H9 (cell line): Measurements from ENCODE around the gene AP2A2. TPM values are rescaled to one million over a fixed set of nuclear protein-coding genes. Genes with fewer than 3 reads are reported as not detected.
A peak's percentile ranks its signal among the peaks of the same experiment; 100 is the strongest.

Experiments used
- DNase-seq: peaks from one replicate; pipeline ENCODE4 v3.0.0-alpha.2; 2017
- H2AFZ ChIP-seq: one replicate; pipeline ENCODE4 v1.6.1; 2013; ENCODE audit warnings: mild to moderate bottlenecking, low read length, control low read depth, moderate library complexity
- H2AK5ac ChIP-seq: 2 replicates; pipeline ENCODE4 v1.6.1; 2013; ENCODE audit warnings: low read length, control low read depth, mixed read lengths; ENCODE audit not compliant: insufficient read length
- H2BK120ac ChIP-seq: one replicate; pipeline ENCODE4 v1.6.1; 2013; ENCODE audit warnings: low read depth, mild to moderate bottlenecking, low read length, control low read depth, inconsistent platforms; ENCODE audit not compliant: poor library complexity, severe bottlenecking
- H2BK12ac ChIP-seq: 2 replicates; pipeline ENCODE4 v1.6.1; 2013; ENCODE audit warnings: low read length, control low read depth, mixed read lengths, low read depth; ENCODE audit not compliant: insufficient read length
- H2BK15ac ChIP-seq: 2 replicates; pipeline ENCODE4 v1.6.1; 2013; ENCODE audit warnings: low read depth, low read length, control low read depth
- H2BK20ac ChIP-seq: one replicate; pipeline ENCODE4 v1.6.1; 2013; ENCODE audit warnings: low read depth, mild to moderate bottlenecking, low read length, control low read depth, inconsistent platforms; ENCODE audit not compliant: poor library complexity, severe bottlenecking
- H2BK5ac ChIP-seq: 2 replicates; pipeline ENCODE4 v1.6.1; 2013; ENCODE audit warnings: low read length, control low read depth, mixed read lengths; ENCODE audit not compliant: insufficient read length
- H3K14ac ChIP-seq: 2 replicates; pipeline ENCODE4 v1.6.1; 2013; ENCODE audit warnings: low read length, control low read depth; ENCODE audit not compliant: insufficient read depth
- H3K18ac ChIP-seq: 2 replicates; pipeline ENCODE4 v1.6.1; 2013; ENCODE audit warnings: low read depth, mild to moderate bottlenecking, mixed read lengths, low read length, control low read depth; ENCODE audit not compliant: insufficient read length
- H3K23ac ChIP-seq: 2 replicates; pipeline ENCODE4 v1.6.1; 2013; ENCODE audit warnings: low read length, control low read depth, mixed read lengths, low read depth; ENCODE audit not compliant: insufficient read length
- H3K23me2 ChIP-seq: 2 replicates; pipeline ENCODE4 v1.6.1; 2013; ENCODE audit warnings: low read depth, mild to moderate bottlenecking, mixed read lengths, low read length, control low read depth; ENCODE audit not compliant: insufficient read length, poor library complexity, severe bottlenecking
- H3K27ac ChIP-seq: 2 replicates; pipeline ENCODE4 v1.5.1; 2013; ENCODE audit warnings: low read length, control low read depth, mixed read lengths, low read depth; ENCODE audit not compliant: insufficient read length
- H3K27me3 ChIP-seq: 2 replicates; pipeline ENCODE4 v1.6.1; 2013; ENCODE audit warnings: low read length, control low read depth, inconsistent platforms; ENCODE audit not compliant: insufficient read depth
- H3K4ac ChIP-seq: 2 replicates; pipeline ENCODE4 v1.6.1; 2013; ENCODE audit warnings: low read depth, mild to moderate bottlenecking, control low read depth, inconsistent platforms, low read length, moderate library complexity
- H3K4me1 ChIP-seq: 2 replicates; pipeline ENCODE4 v1.6.1; 2013; ENCODE audit warnings: low read length, control low read depth, inconsistent platforms; ENCODE audit not compliant: insufficient read depth
- H3K4me2 ChIP-seq: 2 replicates; pipeline ENCODE4 v1.6.1; 2013; ENCODE audit warnings: low read length, control low read depth, mixed read lengths; ENCODE audit not compliant: insufficient read length, insufficient read depth
- H3K56ac ChIP-seq: 2 replicates; pipeline ENCODE4 v1.6.1; 2013; ENCODE audit warnings: low read depth, mild to moderate bottlenecking, mixed read lengths, low read length, control low read depth; ENCODE audit not compliant: insufficient read length
- H3K79me1 ChIP-seq: 2 replicates; pipeline ENCODE4 v1.6.1; 2013; ENCODE audit warnings: low read depth, mild to moderate bottlenecking, moderate library complexity, low read length, control low read depth, inconsistent platforms; ENCODE audit not compliant: insufficient read depth, poor library complexity, severe bottlenecking
- H3K79me2 ChIP-seq: 2 replicates; pipeline ENCODE4 v1.6.1; 2013; ENCODE audit warnings: low read length, control low read depth, inconsistent platforms; ENCODE audit not compliant: insufficient read depth
- H3K9ac ChIP-seq: 2 replicates; pipeline ENCODE4 v1.6.1; 2013; ENCODE audit warnings: low read length, control low read depth, mixed read lengths; ENCODE audit not compliant: insufficient read length; ENCODE audit errors: extremely low read depth
- H3K9me3 ChIP-seq: one replicate; pipeline ENCODE4 v1.6.1; 2013; ENCODE audit warnings: low read depth, low read length, inconsistent platforms; ENCODE audit not compliant: control insufficient read depth
- H3T11ph ChIP-seq: one replicate; pipeline ENCODE4 v1.6.1; 2013; ENCODE audit warnings: mild to moderate bottlenecking, low read length, control low read depth, inconsistent platforms
- H4K20me1 ChIP-seq: one replicate; pipeline ENCODE4 v1.6.1; 2013; ENCODE audit not compliant: control insufficient read depth, insufficient read length, insufficient read depth
- H4K5ac ChIP-seq: 2 replicates; pipeline ENCODE4 v1.6.1; 2013; ENCODE audit warnings: low read depth, mild to moderate bottlenecking, mixed read lengths, low read length, control low read depth; ENCODE audit not compliant: insufficient read length
- H4K8ac ChIP-seq: replicated peaks from 2 replicates; pipeline ENCODE4 v1.6.1; 2013; ENCODE audit warnings: low read length, control low read depth, mixed read lengths, low read depth; ENCODE audit not compliant: insufficient read length
- H4K91ac ChIP-seq: 2 replicates; pipeline ENCODE4 v1.6.1; 2013; ENCODE audit warnings: low read depth, mild to moderate bottlenecking, moderate library complexity, mixed read lengths, low read length, control low read depth; ENCODE audit not compliant: insufficient read length
- H3K27ac Mint-ChIP-seq, 3 experiments: 2 replicates in 2 of 3; 3 replicates in 1 of 3; pipeline ENCODE4 v1.8.0; 2020 to 2021; ENCODE audit warnings: mixed read lengths in 3 of 3, mild to moderate bottlenecking in 1 of 3, moderate library complexity in 1 of 3
- H3K27me3 Mint-ChIP-seq: 2 replicates; pipeline ENCODE4 v1.8.0; 2021; ENCODE audit warnings: low read depth, mild to moderate bottlenecking, moderate library complexity, mixed read lengths
- H3K36me3 Mint-ChIP-seq, 3 experiments: 2 replicates in 2 of 3; 3 replicates in 1 of 3; pipeline ENCODE4 v1.8.0; 2020 to 2021; ENCODE audit warnings: low read depth in 3 of 3, mixed read lengths in 3 of 3; ENCODE audit not compliant: insufficient read depth in 1 of 3
- H3K4me1 Mint-ChIP-seq, 2 experiments: 2 replicates each; pipeline ENCODE4 v1.8.0; 2020; ENCODE audit warnings: mixed read lengths in 2 of 2
- H3K4me3 Mint-ChIP-seq, 2 experiments: 2 replicates in 1 of 2; 3 replicates in 1 of 2; pipeline ENCODE4 v1.8.0; 2020 to 2021; ENCODE audit warnings: mild to moderate bottlenecking in 2 of 2, mixed read lengths in 2 of 2, moderate library complexity in 1 of 2
- H3K9me3 Mint-ChIP-seq, 2 experiments: 2 replicates in 1 of 2; 3 replicates in 1 of 2; pipeline ENCODE4 v1.8.0; 2020; ENCODE audit warnings: mild to moderate bottlenecking in 2 of 2, mixed read lengths in 2 of 2, moderate library complexity in 1 of 2
- CTCF ChIP-seq: fragments of 200-600 bp; sonication (generic); conservative IDR thresholded peaks from 3 replicates; pipeline ENCODE4 v1.8.0; 2021; ENCODE audit warnings: antibody characterized with exemption, mild to moderate bottlenecking
- WGBS: extraction: QIAGEN DNeasy Blood & Tissue Kit; methylation state at CpG from one replicate; pipeline ENCODE4 v1.1.7; 2013; ENCODE audit warnings: missing lambda C conversion rate, low lambda C conversion rate, mixed read lengths; ENCODE audit not compliant: insufficient read length; ENCODE audit errors: extremely low coverage; 5-methylcytosine and 5-hydroxymethylcytosine counted together
- total RNA-seq: library from RNA; stranded (reverse); gene quantifications from 2 replicates; pipeline ENCODE4 v1.2.1, GENCODE V29; 2021

Gene AP2A2
- total RNA-seq, 1 experiment from 2014 or later, result 53.7 TPM

GRCh38 chr11:908273-908672 is 17.4 kb upstream of the AP2A2 start:
- Histone ChIP-seq H2AK5ac (no peak overlapping the region), H4K91ac (no peak overlapping the region), H3K4me1 (no peaks in the 10 kb centered on the region; the same call in 1 of the 2 replicates), H3K79me2 (peaks cover 3% of the 10 kb centered on the region; the same call in 1 of the 2 replicates), H3K23ac (no peak overlapping the region), H4K20me1 (peaks cover 3% of the 10 kb centered on the region), H3K27ac (no peak overlapping the region), H3K27me3 (no peaks in the 10 kb centered on the region), H2BK12ac (no peak overlapping the region), H3K4me2 (no peak overlapping the region), H3K9ac (no peak overlapping the region), H3K14ac (no peak overlapping the region), H4K5ac (no peak overlapping the region), H2BK5ac (no peak overlapping the region), H3K56ac (no peak overlapping the region), H3K18ac (no peak overlapping the region), H2BK15ac (no peak overlapping the region), H3K23me2 (peaks cover 18% of the 10 kb centered on the region), H3T11ph (no peak overlapping the region), H2BK20ac (no peak overlapping the region), H2AFZ (no peak overlapping the region), H4K8ac (no peak overlapping the region), H3K9me3 (no peaks in the 10 kb centered on the region), H3K79me1 (peaks cover 6% of the 10 kb centered on the region), H2BK120ac (no peak overlapping the region), H3K4ac (no peak overlapping the region)
- Mint-ChIP-seq H3K27ac (no peak overlapping the region; a peak in 1 of 7 replicates), H3K36me3 (peaks cover 10 to 47% (median 35%) of the 10 kb centered on the region in 3 experiments; a peak in 6 of 7 replicates), H3K27me3 (no peaks in the 10 kb centered on the region), H3K9me3 (no peaks in the 10 kb centered on the region; a peak in 1 of 5 replicates), H3K4me1 (peaks cover 9 to 14% of the 10 kb centered on the region in 2 experiments), H3K4me3 (peak overlapping the region in 1 of 2 experiments; percentile 31; a peak in 1 of 5 replicates)
- DNase-seq, result no peak
- no CpG with 5 or more reads among the region's 5 CpGs for WGBS
- no peak for TF ChIP-seq CTCF
